Coronary artery (tissue), 2 donors: Measurements from ENCODE around the gene PITPNM1.
"Not testable (repeated sequence)": the region's sequence is repeated elsewhere in the genome, so short reads cannot be mapped to it uniquely, and the experiment has no call there.

Experiments
- DNase-seq: peaks from one replicate; pipeline ENCODE4 v3.0.0-alpha.2; 2017; ENCODE audit warnings: low spot score
- H3K27ac ChIP-seq, 2 donors: fragments of 200-600 bp; sonication (generic); one replicate each; pipeline ENCODE4 v1.5.1; 2016 to 2019
- H3K4me3 ChIP-seq: fragments of 200-600 bp; sonication (generic); 2 replicates; pipeline ENCODE4 v1.5.1; 2016; ENCODE audit warnings: mild to moderate bottlenecking, moderate library complexity
- CTCF ChIP-seq: fragments of 200-600 bp; sonication (generic); IDR thresholded peaks from one replicate; pipeline ENCODE4 v1.5.1; 2019; ENCODE audit warnings: antibody characterized with exemption

The PITPNM1 gene

GRCh38 chr11:67486481-67487195 lies 18.5 kb downstream of the PITPNM1 start:
- Histone ChIP-seq H3K4me3 (no peak overlapping the region), H3K27ac (no peak overlapping the region)
- no peak for TF ChIP-seq CTCF
- DNase-seq = no peak

- not testable (repeated sequence) for H3K4me3 ChIP-seq, DNase-seq, H3K27ac ChIP-seq
Measured at GRCh38 chr11:67485873-67486361, 19.2 kb downstream of the PITPNM1 start.

- no peak for TF ChIP-seq CTCF
- no peak for DNase-seq
- Histone ChIP-seq H3K4me3 (peak overlapping the region; percentile 78), H3K27ac (peak overlapping the region in 1 of 2 donors; percentile 55)
Measured at GRCh38 chr11:67484847-67485311, 20.3 kb downstream of the PITPNM1 start.

GRCh38 chr11:67483831-67484665 lies 21.1 kb downstream of the PITPNM1 start:
- H3K4me3 ChIP-seq = peak overlapping the region; percentile 78
- peak overlapping the region; percentile 76 to 91 for H3K27ac ChIP-seq
- peak; percentile 73 for DNase-seq
- TF ChIP-seq CTCF = no peak

GRCh38 chr11:67482827-67483798 lies 22.1 kb downstream of the PITPNM1 start, which contains the start of gene AIP:
AIP (plus strand) TSS chr11:67483026; CDS start chr11:67483159, 133 bp downstream.
- no peak for TF ChIP-seq CTCF
- peak; percentile 98 for DNase-seq
- peak within 1 kb of the TSS; percentile 76 to 91 for H3K27ac ChIP-seq
- H3K4me3 ChIP-seq = peak within 1 kb of the TSS; percentile 78

GRCh38 chr11:67482275-67482826 lies 22.8 kb downstream of the PITPNM1 start:
- Histone ChIP-seq H3K4me3 (peak overlapping the region; percentile 78), H3K27ac (peak overlapping the region; percentile 76 to 91)
- TF ChIP-seq CTCF = no peak
- DNase-seq = peak; percentile 58

GRCh38 chr11:67477344-67478050 lies 27.7 kb downstream of the PITPNM1 start:
- not testable (repeated sequence) for DNase-seq, H3K4me3 ChIP-seq

GRCh38 chr11:67476692-67477091 lies 28.5 kb downstream of the PITPNM1 start:
- H3K27ac ChIP-seq, H3K4me3 ChIP-seq, DNase-seq: not testable (repeated sequence)

More at GRCh38 chr11:67477344-67478050, 27.7 kb downstream of the PITPNM1 start:
- not testable (repeated sequence) for H3K27ac ChIP-seq
